Inflammatory macrophage (primary cell): ENCODE results near the gene SPIN4.
"Not testable (repeated sequence)": the region's sequence is repeated elsewhere in the genome, so short reads cannot be mapped to it uniquely, and the experiment has no call there.

ENCODE experiments used
- DNase-seq, 2 donors: peaks; one replicate each; pipeline ENCODE4 v3.0.0-alpha.2; 2020 to 2022
- total RNA-seq, 18 experiments: gene quantifications; one replicate each; lab custom pipeline; 2026; ENCODE audit warnings: mixed read lengths in 6 of 18, inconsistent platforms in 2 of 18; lab: John Stamatoyannopoulos, UW

The SPIN4 gene
- total RNA-seq: 0.32 to 19.9 (median 6.9) reads per million in 18 experiments

- peak; percentile 86 for DNase-seq
These were observed at the start of gene SPIN4 for GRCh38 chrX:63350941-63351616. SPIN4 (minus strand) TSS chrX:63351332; CDS start chrX:63350819, 513 bp downstream.

- no peak for DNase-seq
These were observed 49.2 kb upstream of the SPIN4 start for GRCh38 chrX:63400340-63400739.

- DNase-seq: no peak
These were observed 43.7 kb upstream of the SPIN4 start for GRCh38 chrX:63394872-63395271.

- DNase-seq: not testable (repeated sequence)
These were observed 42.0 kb upstream of the SPIN4 start for GRCh38 chrX:63393094-63393493.

- no peak for DNase-seq
These were observed 36.3 kb upstream of the SPIN4 start for GRCh38 chrX:63387411-63387810.

- not testable (repeated sequence) for DNase-seq
These were observed 33.1 kb upstream of the SPIN4 start for GRCh38 chrX:63384263-63384662.

- DNase-seq: not testable (repeated sequence)
These were observed 21.9 kb upstream of the SPIN4 start for GRCh38 chrX:63373012-63373411.

- DNase-seq: not testable (repeated sequence)
These were observed 16.6 kb upstream of the SPIN4 start for GRCh38 chrX:63367699-63368098.

GRCh38 chrX:63363788-63364187 lies 12.7 kb upstream of the SPIN4 start:
- DNase-seq: no peak

GRCh38 chrX:63361494-63361893 lies 10.4 kb upstream of the SPIN4 start:
- DNase-seq: no peak

- no peak for DNase-seq
These were observed 3.4 kb upstream of the SPIN4 start for GRCh38 chrX:63354484-63354883.

GRCh38 chrX:63350465-63350877 lies 661 bp downstream of the SPIN4 start:
- peak in 1 of 2 donors; percentile 2 for DNase-seq

- DNase-seq: no peak
These were observed 1.8 kb downstream of the SPIN4 start for GRCh38 chrX:63349307-63349706.

GRCh38 chrX:63330681-63331080 lies 20.5 kb downstream of the SPIN4 start:
- peak; percentile 81 to 87 for DNase-seq

GRCh38 chrX:63327788-63328187 lies 23.3 kb downstream of the SPIN4 start:
- no peak for DNase-seq

GRCh38 chrX:63299596-63299995 lies 51.5 kb downstream of the SPIN4 start:
- no peak for DNase-seq
